GM12878 (cell line): ENCODE measurements around the gene CHRDL1. TPM values are rescaled to one million over a fixed set of nuclear protein-coding genes. Genes with fewer than 3 reads are reported as not detected.

Experiments
- ATAC-seq: fragments of 200-7000 bp; cut with Tn5 transposase; 3 replicates; pipeline ENCODE4 v1.9.1; 2020; ENCODE audit warnings: mild to moderate bottlenecking, moderate library complexity
- BruUV-seq: library from RNA; stranded (reverse); fragments of 400-500 nt; replicated peaks from 2 replicates; lab custom pipeline; 2021; lab: Mats Ljungman, UMichigan
- CTCF ChIA-PET: fragments of 300-600 bp; sonication (Branson Sonifier 250); formaldehyde crosslinking; extraction: SDS; loops from one replicate; lab custom pipeline; 2021; ENCODE audit warnings: inconsistent platforms; lab: Yijun Ruan, JAX
- POLR2A ChIA-PET: fragments of 350-600 bp; formaldehyde crosslinking; extraction: SDS; loops from one replicate; lab custom pipeline; 2021; ENCODE audit warnings: inconsistent platforms; lab: Charles Lee
- RAD21 ChIA-PET: fragments of 300-600 bp; sonication (Branson Sonifier 250); formaldehyde crosslinking; loops from one replicate; lab custom pipeline; 2023; ENCODE audit warnings: antibody characterized with exemption; ENCODE audit not compliant: unreplicated experiment; lab: Charles Lee
- SMC1A ChIA-PET: fragments of 300-600 bp; sonication (Branson Sonifier 250); formaldehyde crosslinking; loops from one replicate; lab custom pipeline; 2023; ENCODE audit not compliant: unreplicated experiment, uncharacterized antibody; lab: Charles Lee
- DNase-seq: peaks from one replicate; pipeline ENCODE4 v3.0.0-alpha.2; 2011; ENCODE audit warnings: low read depth, low spot score
- FAIRE-seq: peaks from 3 replicates; lab custom pipeline; 2011; peaks lifted over from hg19 to GRCh38; lab: Jason Lieb, UNC
- H2AFZ ChIP-seq: 2 replicates; pipeline ENCODE4 v1.6.0; 2011; ENCODE audit warnings: low read depth, low read length, control low read depth; ENCODE audit not compliant: control insufficient read depth
- H3K27ac ChIP-seq: 2 replicates; pipeline ENCODE4 v1.5.1; 2011; ENCODE audit warnings: control low read depth; ENCODE audit not compliant: control insufficient read depth, insufficient read depth
- H3K27me3 ChIP-seq, 2 experiments: replicated peaks in 1 of 2; 2 replicates each; pipeline versions ENCODE4 v1.6.0 to v1.6.1; 2011; ENCODE audit warnings: low read length in 1 of 2; ENCODE audit not compliant: control insufficient read depth in 2 of 2, insufficient read depth in 2 of 2
- H3K36me3 ChIP-seq, 2 experiments: 2 replicates each; pipeline ENCODE4 v1.5.1; 2011; ENCODE audit warnings: low read length in 1 of 2; ENCODE audit not compliant: control insufficient read depth in 2 of 2, insufficient read depth in 2 of 2
- H3K4me1 ChIP-seq: 2 replicates; pipeline ENCODE4 v1.6.1; 2011; ENCODE audit warnings: mild to moderate bottlenecking, low read length, moderate library complexity, mixed read lengths; ENCODE audit not compliant: control insufficient read depth, insufficient read depth
- H3K4me2 ChIP-seq: 2 replicates; pipeline ENCODE4 v1.6.0; 2011; ENCODE audit warnings: control low read depth; ENCODE audit not compliant: control insufficient read depth, insufficient read depth
- H3K4me3 ChIP-seq: fragments of 200-600 bp; sonication (generic); 2 replicates; pipeline ENCODE4 v1.5.1; 2016
- H3K79me2 ChIP-seq: 2 replicates; pipeline ENCODE4 v1.6.0; 2011; ENCODE audit warnings: low read length; ENCODE audit not compliant: control insufficient read depth, insufficient read depth
- H3K9ac ChIP-seq: 2 replicates; pipeline ENCODE4 v1.8.0; 2011; ENCODE audit warnings: low read length, control low read depth, mixed read lengths; ENCODE audit not compliant: control insufficient read depth, insufficient read depth
- H3K9me3 ChIP-seq: replicated peaks from 3 replicates; pipeline ENCODE4 v1.5.1; 2011; ENCODE audit warnings: mild to moderate bottlenecking, low read length; ENCODE audit not compliant: control insufficient read depth, insufficient read depth
- H4K20me1 ChIP-seq: 2 replicates; pipeline ENCODE4 v1.6.0; 2011; ENCODE audit not compliant: control insufficient read depth, insufficient read depth
- ASH2L ChIP-seq: fragments of 300-600, 200-600 bp; sonication (generic); IDR thresholded peaks from 2 replicates; pipeline ENCODE4 v1.6.1; 2017; ENCODE audit warnings: low read depth, mild to moderate bottlenecking, borderline replicate concordance
- CBX5 ChIP-seq: sonication (generic); IDR thresholded peaks from 2 replicates; pipeline ENCODE4 v1.6.1; 2016; ENCODE audit warnings: low read depth, moderate library complexity, mild to moderate bottlenecking, inconsistent platforms
- CHD2 ChIP-seq: IDR thresholded peaks from 2 replicates; pipeline ENCODE4 v1.6.1; 2011; ENCODE audit warnings: low read depth, low read length, improper control_type of control experiment, borderline replicate concordance
- EP300 ChIP-seq, 2 experiments: fragments of 150-350 bp in 1 of 2; IDR thresholded peaks; 2 replicates each; pipeline ENCODE4 v1.6.1; 2011 to 2012; ENCODE audit warnings: low read depth in 2 of 2, low read length in 2 of 2, borderline replicate concordance in 1 of 2, improper control_type of control experiment in 1 of 2, inconsistent platforms in 1 of 2; ENCODE audit not compliant: control insufficient read depth in 1 of 2
- GATAD2B ChIP-seq: fragments of 450-650 bp; conservative IDR thresholded peaks from 2 replicates; pipeline ENCODE4 v1.6.1; 2017; ENCODE audit warnings: low read depth, mild to moderate bottlenecking, moderate library complexity
- HDAC2 ChIP-seq: fragments of 200-600 bp; sonication (generic); IDR thresholded peaks from 2 replicates; pipeline ENCODE4 v1.6.1; 2017
- NRF1 ChIP-seq: conservative IDR thresholded peaks from 2 replicates; pipeline ENCODE4 v1.6.1; 2011; ENCODE audit warnings: mild to moderate bottlenecking, low read depth, low read length, improper control_type of control experiment
- POLR2AphosphoS2 ChIP-seq: IDR thresholded peaks from 2 replicates; pipeline ENCODE4 v1.6.1; 2011; ENCODE audit warnings: low read depth, mild to moderate bottlenecking, low read length, improper control_type of control experiment, moderate library complexity
- RAD51 ChIP-seq: fragments of 450-650 bp; IDR thresholded peaks from 2 replicates; pipeline ENCODE4 v1.6.1; 2016; ENCODE audit warnings: moderate library complexity, mild to moderate bottlenecking, inconsistent platforms
- RB1 ChIP-seq: fragments of 450-650 bp; formaldehyde crosslinking; IDR thresholded peaks from 2 replicates; pipeline ENCODE4 v1.6.1; 2017; ENCODE audit warnings: mild to moderate bottlenecking, borderline replicate concordance
- SMAD5 ChIP-seq: IDR thresholded peaks from 2 replicates; pipeline ENCODE4 v1.6.1; 2016; ENCODE audit warnings: antibody characterized with exemption, low read depth
- SMC3 ChIP-seq: IDR thresholded peaks from 2 replicates; pipeline ENCODE4 v1.6.1; 2011; ENCODE audit warnings: low read length, improper control_type of control experiment, borderline replicate concordance
- SPI1 ChIP-seq: IDR thresholded peaks from 2 replicates; pipeline ENCODE4 v1.6.1; 2011; ENCODE audit warnings: low read depth, mild to moderate bottlenecking, low read length, moderate library complexity, borderline replicate concordance; ENCODE audit not compliant: insufficient read depth
- ZNF217 ChIP-seq: fragments of 450-650 bp; IDR thresholded peaks from 2 replicates; pipeline ENCODE4 v1.6.1; 2017; ENCODE audit warnings: antibody characterized with exemption, mild to moderate bottlenecking
- WGBS: methylation state at CpG from one replicate; pipeline ENCODE4 v1.1.6; 2016; ENCODE audit warnings: low lambda C conversion rate; ENCODE audit not compliant: insufficient replicate concordance, insufficient coverage; ENCODE audit errors: missing lambda C conversion rate; 5-methylcytosine and 5-hydroxymethylcytosine counted together
- in situ Hi-C: fragments of 300-500 bp; cut with MboI; formaldehyde crosslinking; loops from 9 replicates; pipeline ENCODE4 v1.14.3; 2018; ENCODE audit warnings: mixed read lengths
- intact Hi-C: fragments of 100-400 bp; cut with micrococcal nuclease; formaldehyde crosslinking; loops from one replicate; pipeline ENCODE4 v1.14.2; 2022; ENCODE audit not compliant: unreplicated experiment
- polyA plus RNA-seq, 11 experiments: library from polyadenylated mRNA; depleted of rRNA in 4 of 11; unstranded in 6 of 11; stranded (reverse) in 5 of 11; fragments of >200 nt; fragmentation: Nextera tagmentation in 4 of 11; fragmentation: Illumina TruSeq in 1 of 11; extraction: Ambion mirVana in 4 of 11; extraction: Trizol in 1 of 11; gene quantifications; 1 replicate in 1 of 11; 2 replicates in 10 of 11; pipeline versions ENCODE4 v1.2.1 to v1.2.3, GENCODE V29; 2011 to 2016; ENCODE audit warnings: inconsistent platforms in 2 of 11, missing spikeins in 2 of 11, low read depth in 1 of 11
- total RNA-seq, 4 experiments: library from RNA; depleted of rRNA in 3 of 4; stranded (reverse); fragments of >200 nt in 3 of 4; fragmentation: Illumina TruSeq in 1 of 4; extraction: Trizol in 1 of 4; gene quantifications; 2 replicates each; pipeline versions ENCODE4 v1.2.1 to v1.2.3, GENCODE V29; 2013 to 2021
- TF ChIP-seq, protein P1 (sequence below): fragments of 450-650 bp; IDR thresholded peaks from 2 replicates; pipeline ENCODE4 v1.6.1; 2016; ENCODE audit warnings: mild to moderate bottlenecking
- TF ChIP-seq, protein P2 (sequence below): IDR thresholded peaks from 2 replicates; pipeline ENCODE4 v1.6.1; 2011; ENCODE audit warnings: low read depth, low read length, improper control_type of control experiment, borderline replicate concordance
- TF ChIP-seq, protein P3 (sequence below), 3 experiments: IDR thresholded peaks in 2 of 3; conservative IDR thresholded peaks in 1 of 3; 2 replicates each; pipeline ENCODE4 v1.5.1; 2011; ENCODE audit warnings: low read depth in 3 of 3, low read length in 3 of 3, mild to moderate bottlenecking in 3 of 3, control low read depth in 2 of 3, moderate library complexity in 2 of 3, inconsistent platforms in 1 of 3, mixed read lengths in 1 of 3; ENCODE audit not compliant: control insufficient read depth in 2 of 3, insufficient read depth in 1 of 3; ENCODE audit errors: extremely low read depth in 1 of 3
- TF ChIP-seq, protein P4 (sequence below): IDR thresholded peaks from 2 replicates; pipeline ENCODE4 v1.6.1; 2012; ENCODE audit warnings: mild to moderate bottlenecking, low read depth, low read length

CHRDL1 gene
- total and polyA plus RNA-seq, 10 of the 15 experiments (the other 5 are each of a cell fraction or from before 2014, with no cell fraction given), result 0.05 to 0.47 (median 0.25) TPM

DNA sequence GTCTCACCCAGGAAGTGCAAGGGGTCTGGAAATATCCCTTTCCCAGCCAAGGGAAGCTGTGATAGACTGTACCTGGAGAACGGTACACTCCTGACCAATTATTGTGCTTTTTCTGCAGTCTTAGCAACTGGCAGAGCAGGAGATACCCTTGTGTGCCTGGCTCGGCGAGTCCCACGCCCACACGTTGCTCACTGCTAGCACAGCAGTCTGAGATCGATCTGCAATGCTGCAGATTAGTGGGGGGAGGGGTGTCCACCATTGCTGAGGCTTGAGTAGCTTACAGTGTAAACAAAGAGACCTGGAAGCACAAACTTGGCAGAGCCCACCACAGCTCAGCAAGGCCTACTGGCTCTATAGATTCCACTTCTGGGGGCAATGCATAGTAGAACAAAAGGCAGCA is 138.5 kb downstream of the CHRDL1 start:
- Histone ChIP-seq H3K27me3 (no peaks in the 10 kb centered on the region), H3K4me1 (no peaks in the 10 kb centered on the region), H3K4me3 (no peak overlapping the region), H3K9ac (no peak overlapping the region), H3K9me3 (no peaks in the 10 kb centered on the region), H3K36me3 (no peaks in the 10 kb centered on the region), H3K79me2 (no peaks in the 10 kb centered on the region), H2AFZ (no peak overlapping the region), H3K27ac (no peak overlapping the region), H4K20me1 (no peaks in the 10 kb centered on the region), H3K4me2 (no peak overlapping the region)
- ChIA-PET CTCF (no interaction called here), POLR2A (no interaction called here), RAD21 (no interaction called here), SMC1A (no interaction called here)
- intact Hi-C loops, result no loop called here
- no TSS peak for BruUV-seq
- ATAC-seq (no peak), FAIRE-seq (no peak), DNase-seq (no peak)
- TF ChIP-seq CBX5 (no peak), SPI1 (no peak), POLR2AphosphoS2 (no peak), HDAC2 (no peak), GATAD2B (no peak), ASH2L (no peak), RB1 (no peak), SMAD5 (no peak), NRF1 (no peak), SMC3 (no peak), CHD2 (no peak), RAD51 (no peak), EP300 (IDR thresholded peaks at IDR 0.05; ENCODE audit: borderline replicate concordance in 1 of 2, control insufficient read depth in 1 of 2, low read depth in 2 of 2, low read length in 2 of 2) (no peak), ZNF217 (no peak)
- TF ChIP-seq, protein P1, sequence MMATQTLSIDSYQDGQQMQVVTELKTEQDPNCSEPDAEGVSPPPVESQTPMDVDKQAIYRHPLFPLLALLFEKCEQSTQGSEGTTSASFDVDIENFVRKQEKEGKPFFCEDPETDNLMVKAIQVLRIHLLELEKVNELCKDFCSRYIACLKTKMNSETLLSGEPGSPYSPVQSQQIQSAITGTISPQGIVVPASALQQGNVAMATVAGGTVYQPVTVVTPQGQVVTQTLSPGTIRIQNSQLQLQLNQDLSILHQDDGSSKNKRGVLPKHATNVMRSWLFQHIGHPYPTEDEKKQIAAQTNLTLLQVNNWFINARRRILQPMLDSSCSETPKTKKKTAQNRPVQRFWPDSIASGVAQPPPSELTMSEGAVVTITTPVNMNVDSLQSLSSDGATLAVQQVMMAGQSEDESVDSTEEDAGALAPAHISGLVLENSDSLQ, result no peak
- TF ChIP-seq, protein P2, sequence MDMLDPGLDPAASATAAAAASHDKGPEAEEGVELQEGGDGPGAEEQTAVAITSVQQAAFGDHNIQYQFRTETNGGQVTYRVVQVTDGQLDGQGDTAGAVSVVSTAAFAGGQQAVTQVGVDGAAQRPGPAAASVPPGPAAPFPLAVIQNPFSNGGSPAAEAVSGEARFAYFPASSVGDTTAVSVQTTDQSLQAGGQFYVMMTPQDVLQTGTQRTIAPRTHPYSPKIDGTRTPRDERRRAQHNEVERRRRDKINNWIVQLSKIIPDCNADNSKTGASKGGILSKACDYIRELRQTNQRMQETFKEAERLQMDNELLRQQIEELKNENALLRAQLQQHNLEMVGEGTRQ, result no peak
- TF ChIP-seq, protein P3, sequence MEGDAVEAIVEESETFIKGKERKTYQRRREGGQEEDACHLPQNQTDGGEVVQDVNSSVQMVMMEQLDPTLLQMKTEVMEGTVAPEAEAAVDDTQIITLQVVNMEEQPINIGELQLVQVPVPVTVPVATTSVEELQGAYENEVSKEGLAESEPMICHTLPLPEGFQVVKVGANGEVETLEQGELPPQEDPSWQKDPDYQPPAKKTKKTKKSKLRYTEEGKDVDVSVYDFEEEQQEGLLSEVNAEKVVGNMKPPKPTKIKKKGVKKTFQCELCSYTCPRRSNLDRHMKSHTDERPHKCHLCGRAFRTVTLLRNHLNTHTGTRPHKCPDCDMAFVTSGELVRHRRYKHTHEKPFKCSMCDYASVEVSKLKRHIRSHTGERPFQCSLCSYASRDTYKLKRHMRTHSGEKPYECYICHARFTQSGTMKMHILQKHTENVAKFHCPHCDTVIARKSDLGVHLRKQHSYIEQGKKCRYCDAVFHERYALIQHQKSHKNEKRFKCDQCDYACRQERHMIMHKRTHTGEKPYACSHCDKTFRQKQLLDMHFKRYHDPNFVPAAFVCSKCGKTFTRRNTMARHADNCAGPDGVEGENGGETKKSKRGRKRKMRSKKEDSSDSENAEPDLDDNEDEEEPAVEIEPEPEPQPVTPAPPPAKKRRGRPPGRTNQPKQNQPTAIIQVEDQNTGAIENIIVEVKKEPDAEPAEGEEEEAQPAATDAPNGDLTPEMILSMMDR (IDR thresholded peaks at IDR 0.05 in 2 of 3, conservative IDR thresholded peaks at IDR 0.05 in 1 of 3; ENCODE audit: control insufficient read depth in 2 of 3, extremely low read depth in 1 of 3, insufficient read depth in 1 of 3, low read depth in 3 of 3, low read length in 3 of 3), result no peak
- TF ChIP-seq, protein P4, sequence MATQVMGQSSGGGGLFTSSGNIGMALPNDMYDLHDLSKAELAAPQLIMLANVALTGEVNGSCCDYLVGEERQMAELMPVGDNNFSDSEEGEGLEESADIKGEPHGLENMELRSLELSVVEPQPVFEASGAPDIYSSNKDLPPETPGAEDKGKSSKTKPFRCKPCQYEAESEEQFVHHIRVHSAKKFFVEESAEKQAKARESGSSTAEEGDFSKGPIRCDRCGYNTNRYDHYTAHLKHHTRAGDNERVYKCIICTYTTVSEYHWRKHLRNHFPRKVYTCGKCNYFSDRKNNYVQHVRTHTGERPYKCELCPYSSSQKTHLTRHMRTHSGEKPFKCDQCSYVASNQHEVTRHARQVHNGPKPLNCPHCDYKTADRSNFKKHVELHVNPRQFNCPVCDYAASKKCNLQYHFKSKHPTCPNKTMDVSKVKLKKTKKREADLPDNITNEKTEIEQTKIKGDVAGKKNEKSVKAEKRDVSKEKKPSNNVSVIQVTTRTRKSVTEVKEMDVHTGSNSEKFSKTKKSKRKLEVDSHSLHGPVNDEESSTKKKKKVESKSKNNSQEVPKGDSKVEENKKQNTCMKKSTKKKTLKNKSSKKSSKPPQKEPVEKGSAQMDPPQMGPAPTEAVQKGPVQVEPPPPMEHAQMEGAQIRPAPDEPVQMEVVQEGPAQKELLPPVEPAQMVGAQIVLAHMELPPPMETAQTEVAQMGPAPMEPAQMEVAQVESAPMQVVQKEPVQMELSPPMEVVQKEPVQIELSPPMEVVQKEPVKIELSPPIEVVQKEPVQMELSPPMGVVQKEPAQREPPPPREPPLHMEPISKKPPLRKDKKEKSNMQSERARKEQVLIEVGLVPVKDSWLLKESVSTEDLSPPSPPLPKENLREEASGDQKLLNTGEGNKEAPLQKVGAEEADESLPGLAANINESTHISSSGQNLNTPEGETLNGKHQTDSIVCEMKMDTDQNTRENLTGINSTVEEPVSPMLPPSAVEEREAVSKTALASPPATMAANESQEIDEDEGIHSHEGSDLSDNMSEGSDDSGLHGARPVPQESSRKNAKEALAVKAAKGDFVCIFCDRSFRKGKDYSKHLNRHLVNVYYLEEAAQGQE, result no peak
- 34% methylated on average over 6 of the region's 6 CpGs for WGBS
- in situ Hi-C loops, result no loop called here
